Measurements from ENCODE around the gene CCNT2.
"Not testable (repeated sequence)": the region's sequence is repeated elsewhere in the genome, so short reads cannot be mapped to it uniquely, and the experiment has no call there.

CCNT2 gene

GRCh38 chr2:134900151-134900550 lies 18.5 kb upstream of the CCNT2 start:
- Histone ChIP-seq H3K36me3 (ENCODE audit: insufficient read depth, low read length) (no peaks in the 10 kb centered on the region), H3K79me2 (ENCODE audit: control insufficient read depth, insufficient read depth, low read length, unreplicated experiment) (no peaks in the 10 kb centered on the region), H2AFZ (ENCODE audit: low read length, unreplicated experiment) (no peak overlapping the region), H3K4me3 (ENCODE audit: low read depth, low read length) (no peak overlapping the region), H3K4me1 (ENCODE audit: control insufficient read depth, insufficient read depth, low read length, unreplicated experiment) (no peaks in the 10 kb centered on the region), H3K27me3 (ENCODE audit: insufficient read depth, low read length) (no peaks in the 10 kb centered on the region), H3K27ac (ENCODE audit: low read depth, low read length) (no peak overlapping the region)

GRCh38 chr2:134903701-134904100 lies 14.9 kb upstream of the CCNT2 start:
- H2AFZ ChIP-seq (ENCODE audit: low read length, unreplicated experiment); H3K4me1 ChIP-seq (ENCODE audit: control insufficient read depth, insufficient read depth, low read length, unreplicated experiment); H3K4me3 ChIP-seq (ENCODE audit: low read depth, low read length): not testable (repeated sequence)

GRCh38 chr2:134905168-134905567 lies 13.5 kb upstream of the CCNT2 start:
- no peak overlapping the region for H3K27ac ChIP-seq (ENCODE audit: low read depth, low read length)
- H3K79me2 ChIP-seq (ENCODE audit: control insufficient read depth, insufficient read depth, low read length, unreplicated experiment), result no peaks in the 10 kb centered on the region
- H3K4me1 ChIP-seq (ENCODE audit: control insufficient read depth, insufficient read depth, low read length, unreplicated experiment), result no peaks in the 10 kb centered on the region
- H2AFZ ChIP-seq (ENCODE audit: low read length, unreplicated experiment), result no peak overlapping the region
- H3K4me3 ChIP-seq (ENCODE audit: low read depth, low read length), result no peak overlapping the region
- no peaks in the 10 kb centered on the region for H3K36me3 ChIP-seq (ENCODE audit: insufficient read depth, low read length)
- 0 out of 2 replicates have a peak, but pooled peaks cover 3% of the 10 kb centered on the region for H3K27me3 ChIP-seq (ENCODE audit: insufficient read depth, low read length)

More at GRCh38 chr2:134903701-134904100, 14.9 kb upstream of the CCNT2 start:
- H3K27ac ChIP-seq (ENCODE audit: low read depth, low read length); H3K36me3 ChIP-seq (ENCODE audit: insufficient read depth, low read length); H3K79me2 ChIP-seq (ENCODE audit: control insufficient read depth, insufficient read depth, low read length, unreplicated experiment); H3K27me3 ChIP-seq (ENCODE audit: insufficient read depth, low read length): not testable (repeated sequence)

GRCh38 chr2:134906726-134907125 lies 11.9 kb upstream of the CCNT2 start:
- H2AFZ ChIP-seq (ENCODE audit: low read length, unreplicated experiment), result no peak overlapping the region
- H3K4me3 ChIP-seq (ENCODE audit: low read depth, low read length), result no peak overlapping the region
- no peak overlapping the region for H3K27ac ChIP-seq (ENCODE audit: low read depth, low read length)
- no peaks in the 10 kb centered on the region for H3K36me3 ChIP-seq (ENCODE audit: insufficient read depth, low read length)
- 0 out of 2 replicates have a peak, but pooled peaks cover 3% of the 10 kb centered on the region for H3K27me3 ChIP-seq (ENCODE audit: insufficient read depth, low read length)
- no peaks in the 10 kb centered on the region for H3K4me1 ChIP-seq (ENCODE audit: control insufficient read depth, insufficient read depth, low read length, unreplicated experiment)
- no peaks in the 10 kb centered on the region for H3K79me2 ChIP-seq (ENCODE audit: control insufficient read depth, insufficient read depth, low read length, unreplicated experiment)

GRCh38 chr2:134907441-134908116 lies 11.0 kb upstream of the CCNT2 start:
- H3K27me3 ChIP-seq (ENCODE audit: insufficient read depth, low read length); H3K36me3 ChIP-seq (ENCODE audit: insufficient read depth, low read length); H3K4me3 ChIP-seq (ENCODE audit: low read depth, low read length); H3K79me2 ChIP-seq (ENCODE audit: control insufficient read depth, insufficient read depth, low read length, unreplicated experiment); H3K4me1 ChIP-seq (ENCODE audit: control insufficient read depth, insufficient read depth, low read length, unreplicated experiment); H2AFZ ChIP-seq (ENCODE audit: low read length, unreplicated experiment); H3K27ac ChIP-seq (ENCODE audit: low read depth, low read length): not testable (repeated sequence)

GRCh38 chr2:134910763-134911399 lies 7.7 kb upstream of the CCNT2 start:
- no peak overlapping the region for H3K27ac ChIP-seq (ENCODE audit: low read depth, low read length)
- H3K79me2 ChIP-seq (ENCODE audit: control insufficient read depth, insufficient read depth, low read length, unreplicated experiment), result no peaks in the 10 kb centered on the region
- no peak overlapping the region for H3K4me3 ChIP-seq (ENCODE audit: low read depth, low read length)
- H2AFZ ChIP-seq (ENCODE audit: low read length, unreplicated experiment), result peak overlapping the region; percentile 32
- peaks cover 5% of the 10 kb centered on the region for H3K4me1 ChIP-seq (ENCODE audit: control insufficient read depth, insufficient read depth, low read length, unreplicated experiment)
- 0 out of 2 replicates have a peak, but pooled peaks cover 3% of the 10 kb centered on the region for H3K27me3 ChIP-seq (ENCODE audit: insufficient read depth, low read length)
- H3K36me3 ChIP-seq (ENCODE audit: insufficient read depth, low read length), result no peaks in the 10 kb centered on the region

- Histone ChIP-seq H3K79me2 (ENCODE audit: control insufficient read depth, insufficient read depth, low read length, unreplicated experiment) (no peaks in the 10 kb centered on the region), H3K4me3 (ENCODE audit: low read depth, low read length) (no peak overlapping the region), H3K4me1 (ENCODE audit: control insufficient read depth, insufficient read depth, low read length, unreplicated experiment) (peaks cover 5% of the 10 kb centered on the region), H3K36me3 (ENCODE audit: insufficient read depth, low read length) (no peaks in the 10 kb centered on the region), H2AFZ (ENCODE audit: low read length, unreplicated experiment) (peak overlapping the region; percentile 32), H3K27me3 (ENCODE audit: insufficient read depth, low read length) (no peaks in the 10 kb centered on the region), H3K27ac (ENCODE audit: low read depth, low read length) (no peak overlapping the region)
Observed at GRCh38 chr2:134911400-134911785, 7.2 kb upstream of the CCNT2 start.

- H3K4me3 ChIP-seq (ENCODE audit: low read depth, low read length), result no peak overlapping the region
- no peaks in the 10 kb centered on the region for H3K36me3 ChIP-seq (ENCODE audit: insufficient read depth, low read length)
- peak overlapping the region; percentile 5 for H2AFZ ChIP-seq (ENCODE audit: low read length, unreplicated experiment)
- H3K27ac ChIP-seq (ENCODE audit: low read depth, low read length), result no peak overlapping the region
- no peaks in the 10 kb centered on the region for H3K27me3 ChIP-seq (ENCODE audit: insufficient read depth, low read length)
- peaks cover 11% of the 10 kb centered on the region for H3K4me1 ChIP-seq (ENCODE audit: control insufficient read depth, insufficient read depth, low read length, unreplicated experiment)
- no peaks in the 10 kb centered on the region for H3K79me2 ChIP-seq (ENCODE audit: control insufficient read depth, insufficient read depth, low read length, unreplicated experiment)
Observed at GRCh38 chr2:134912361-134912760, 6.3 kb upstream of the CCNT2 start.

- Histone ChIP-seq H3K27ac (ENCODE audit: low read depth, low read length) (peak overlapping the region; percentile 89), H2AFZ (ENCODE audit: low read length, unreplicated experiment) (peak overlapping the region; percentile 95)
Observed at GRCh38 chr2:134917360-134917865, 1.2 kb upstream of the CCNT2 start.

GRCh38 chr2:134917888-134918525 lies 615 bp upstream of the CCNT2 start:
- no peaks in the 10 kb centered on the region for H3K27me3 ChIP-seq (ENCODE audit: insufficient read depth, low read length)
- H3K27ac ChIP-seq (ENCODE audit: low read depth, low read length), result peak overlapping the region; percentile 89
- H3K4me3 ChIP-seq (ENCODE audit: low read depth, low read length), result peak overlapping the region; percentile 91
- peaks cover 27% of the 10 kb centered on the region for H3K4me1 ChIP-seq (ENCODE audit: control insufficient read depth, insufficient read depth, low read length, unreplicated experiment)
- H3K36me3 ChIP-seq (ENCODE audit: insufficient read depth, low read length), result no peaks in the 10 kb centered on the region
- peak overlapping the region; percentile 95 for H2AFZ ChIP-seq (ENCODE audit: low read length, unreplicated experiment)
- peaks cover 43% of the 10 kb centered on the region for H3K79me2 ChIP-seq (ENCODE audit: control insufficient read depth, insufficient read depth, low read length, unreplicated experiment)

More at GRCh38 chr2:134917360-134917865, 1.2 kb upstream of the CCNT2 start:
- Histone ChIP-seq H3K4me1 (ENCODE audit: control insufficient read depth, insufficient read depth, low read length, unreplicated experiment) (peaks cover 23% of the 10 kb centered on the region), H3K79me2 (ENCODE audit: control insufficient read depth, insufficient read depth, low read length, unreplicated experiment) (peaks cover 37% of the 10 kb centered on the region), H3K36me3 (ENCODE audit: insufficient read depth, low read length) (no peaks in the 10 kb centered on the region), H3K27me3 (ENCODE audit: insufficient read depth, low read length) (no peaks in the 10 kb centered on the region), H3K4me3 (ENCODE audit: low read depth, low read length) (peak overlapping the region; percentile 91)

All from ACC112 (cell line).